Measurements from ENCODE around the gene RMRP.
"Not testable (repeated sequence)": the region's sequence is repeated elsewhere in the genome, so short reads cannot be mapped to it uniquely, and the experiment has no call there.

RMRP gene

DNA sequence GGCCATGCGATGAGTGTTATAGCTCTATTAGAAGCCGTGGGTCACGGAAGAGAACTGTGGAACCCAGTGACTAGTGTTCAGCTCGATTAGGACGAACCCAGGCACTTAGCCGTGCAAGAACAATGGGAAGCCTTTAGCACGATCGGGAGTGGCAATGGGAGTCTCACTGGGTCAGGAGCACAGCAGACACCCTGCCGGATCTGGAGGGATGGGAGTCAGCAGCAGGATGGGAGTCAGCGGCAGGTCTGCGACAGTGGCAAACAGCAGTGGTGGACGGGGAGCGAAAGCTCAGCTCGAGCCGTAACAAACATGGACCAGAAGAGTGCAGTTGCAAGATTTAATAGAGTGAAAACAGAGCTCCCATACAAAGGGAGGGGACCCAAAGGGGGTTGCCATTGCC is 17.4 kb downstream of the RMRP start:
- not testable (repeated sequence) for DNase-seq

DNA sequence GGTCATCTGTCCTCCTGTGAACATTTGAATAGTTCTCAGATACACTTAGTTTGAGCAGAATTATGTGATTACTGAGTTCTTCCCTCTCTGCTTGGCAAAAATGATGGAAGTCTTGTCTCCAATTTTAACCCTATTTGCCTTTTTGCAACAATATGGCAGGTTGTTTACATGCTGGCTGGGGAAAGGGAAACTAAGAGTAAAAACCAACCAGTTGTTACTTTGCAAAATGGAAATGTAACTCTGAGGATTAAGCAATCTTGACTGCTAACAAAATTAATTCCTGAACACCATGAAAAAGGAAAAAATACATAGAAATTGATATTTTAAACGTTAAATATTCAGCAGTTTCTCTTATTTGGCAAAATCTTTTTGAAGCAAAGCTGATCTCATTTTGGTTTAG is 18.2 kb downstream of the RMRP start:
- no peak for DNase-seq

DNA sequence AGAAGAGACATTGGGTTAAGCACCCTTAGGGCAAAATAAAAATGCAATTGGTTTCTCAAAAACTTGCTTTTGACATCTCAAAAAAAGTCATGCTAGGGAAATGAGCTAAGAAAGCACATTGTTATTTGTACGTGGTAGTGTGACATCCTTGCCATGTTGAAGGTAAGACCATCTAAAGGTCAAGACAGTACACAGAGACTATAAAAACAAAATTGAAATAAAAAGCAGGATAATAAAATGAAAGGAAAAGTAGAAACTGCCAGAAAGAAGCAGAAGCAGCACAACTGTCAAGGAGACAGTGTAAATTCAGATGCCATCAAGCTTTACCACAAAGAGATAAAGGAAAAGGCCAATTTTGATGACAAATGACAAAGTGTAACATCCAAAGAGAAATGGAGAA is 18.6 kb downstream of the RMRP start:
- DNase-seq = not testable (repeated sequence)

DNA sequence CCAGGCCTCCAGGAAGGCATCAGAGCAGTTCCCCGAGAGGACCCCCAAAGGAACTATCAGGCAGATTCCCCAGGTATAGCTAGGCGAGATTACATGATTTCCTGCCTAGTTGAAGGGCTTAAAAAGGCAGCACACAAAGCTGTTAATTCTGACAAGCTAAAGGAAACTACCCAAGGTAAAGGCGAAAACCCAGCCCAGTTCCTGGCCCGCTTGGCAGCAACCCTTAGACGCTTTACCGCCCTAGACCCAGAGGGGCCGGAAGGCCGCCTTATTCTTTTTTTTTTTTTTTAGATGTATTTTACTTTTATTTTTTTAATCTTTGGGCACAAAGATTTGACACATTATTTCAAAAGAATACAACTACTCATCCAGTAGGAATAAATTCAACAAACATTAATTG is 19.1 kb downstream of the RMRP start:
- DNase-seq = not testable (repeated sequence)

DNA sequence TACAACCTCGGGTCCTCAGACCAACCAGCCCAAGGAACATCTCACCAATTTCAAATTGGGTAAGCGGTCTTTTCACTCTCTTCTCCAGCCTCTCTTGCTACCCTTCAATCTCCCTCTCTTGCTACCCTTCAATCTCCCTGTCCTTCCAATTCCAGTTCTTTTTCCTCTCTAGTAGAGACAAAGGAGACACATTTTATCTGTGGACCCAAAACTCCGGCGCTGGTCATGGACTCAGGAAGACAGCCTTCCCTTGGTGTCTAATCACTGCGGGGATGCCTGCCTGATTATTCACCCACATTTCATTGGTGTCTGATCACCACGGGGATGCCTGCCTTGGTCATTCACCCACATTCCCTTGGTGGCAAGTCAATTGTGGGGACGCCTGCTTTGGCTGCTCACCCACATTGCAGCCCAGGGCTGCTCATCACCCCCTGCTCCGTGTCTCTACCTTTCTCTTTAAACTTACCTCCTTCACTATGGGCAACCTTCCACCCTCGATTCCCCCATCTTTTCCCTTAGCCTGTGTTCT is 20.3 kb downstream of the RMRP start:
- DNase-seq = not testable (repeated sequence)

DNA sequence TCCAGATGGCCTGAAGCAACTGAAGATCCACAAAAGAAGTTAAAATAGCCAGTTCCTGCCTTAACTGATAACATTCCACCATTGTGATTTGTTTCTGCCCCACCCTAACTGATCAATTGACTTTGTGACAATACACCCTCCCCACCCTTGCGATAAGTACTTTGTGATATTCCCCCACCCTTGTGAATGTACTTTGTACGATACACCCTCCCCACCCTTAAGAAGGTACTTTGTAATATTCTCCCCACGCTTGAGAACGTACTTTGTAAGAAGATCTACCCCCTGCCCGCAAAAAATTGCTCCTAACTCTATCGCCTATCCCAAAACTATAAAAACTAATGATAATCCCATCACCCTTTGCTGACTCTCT is 21.0 kb downstream of the RMRP start:
- not testable (repeated sequence) for DNase-seq

DNA sequence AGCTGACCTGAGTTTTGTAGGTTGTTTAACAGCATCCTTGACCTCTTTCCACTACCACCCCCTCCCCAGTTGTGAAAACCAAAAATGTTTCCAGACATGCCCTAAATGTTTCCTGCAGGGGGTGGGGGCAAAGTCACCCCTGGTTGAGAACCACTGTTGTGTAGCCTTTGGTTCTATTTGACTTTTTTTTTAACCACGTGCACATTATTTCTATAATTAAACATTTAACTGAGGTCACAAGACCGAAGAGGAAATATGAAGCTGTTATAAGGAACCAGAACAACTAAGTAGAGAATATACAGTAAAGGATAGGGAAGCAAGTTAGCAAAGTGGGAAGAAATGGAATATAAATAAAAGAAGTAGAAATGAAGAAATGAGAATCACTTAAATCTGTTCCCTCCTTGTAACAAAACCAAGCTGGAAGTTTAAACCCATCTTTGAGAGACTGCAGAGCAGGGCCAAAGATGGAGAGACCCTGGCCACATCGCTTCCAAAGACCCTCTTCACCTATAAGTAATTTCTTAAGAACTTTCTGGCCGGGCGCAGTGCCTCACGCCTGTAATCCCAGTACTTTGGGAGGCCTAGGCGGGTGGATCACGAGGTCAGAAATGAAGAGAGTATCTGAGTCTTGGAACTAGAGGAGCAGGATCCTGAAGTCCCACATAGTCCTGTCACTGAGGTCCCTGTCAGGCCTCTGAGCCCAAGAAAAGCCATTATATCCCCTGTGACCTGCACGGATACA is 21.5 kb downstream of the RMRP start:
- DNase-seq = no peak

DNA sequence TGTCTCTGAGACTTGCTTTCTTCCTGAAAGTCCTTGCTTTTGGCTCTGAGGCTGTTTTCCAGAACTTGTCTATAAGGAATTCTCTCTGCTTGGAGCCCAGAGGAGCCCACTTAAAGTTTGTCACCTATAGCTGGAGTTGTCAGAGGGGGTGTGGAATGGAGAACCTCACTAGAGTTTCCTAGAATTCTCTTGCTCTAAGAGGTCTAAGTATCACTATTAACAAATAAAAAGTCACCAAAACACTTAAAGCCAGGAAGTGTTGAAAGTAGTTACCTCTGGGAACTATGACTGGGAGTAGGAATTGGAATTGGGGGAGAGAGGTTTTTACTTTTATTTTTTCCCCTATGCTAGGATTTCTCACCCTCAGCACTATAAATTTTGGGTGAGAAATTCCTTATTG is 22.1 kb downstream of the RMRP start:
- DNase-seq = no peak

DNA sequence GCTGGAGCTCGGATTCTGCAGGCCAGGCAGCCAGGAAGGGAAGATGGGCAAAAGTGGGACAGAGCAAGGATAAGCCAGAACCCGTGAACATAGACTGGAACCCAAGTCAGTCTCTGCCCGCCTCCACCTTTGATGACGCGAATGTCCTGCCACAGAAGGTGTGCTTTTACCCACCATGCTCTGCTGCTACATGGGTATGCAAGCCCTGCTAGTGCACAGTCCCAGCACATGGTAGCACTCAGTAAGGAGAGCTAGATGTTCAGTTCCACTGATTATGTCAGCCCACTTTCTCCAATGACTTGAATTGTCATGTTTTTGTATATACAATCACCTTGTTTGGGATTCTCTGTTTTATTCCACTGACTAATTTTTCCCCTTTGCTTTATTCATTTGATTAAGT is 28.2 kb downstream of the RMRP start:
- no peak for DNase-seq

DNA sequence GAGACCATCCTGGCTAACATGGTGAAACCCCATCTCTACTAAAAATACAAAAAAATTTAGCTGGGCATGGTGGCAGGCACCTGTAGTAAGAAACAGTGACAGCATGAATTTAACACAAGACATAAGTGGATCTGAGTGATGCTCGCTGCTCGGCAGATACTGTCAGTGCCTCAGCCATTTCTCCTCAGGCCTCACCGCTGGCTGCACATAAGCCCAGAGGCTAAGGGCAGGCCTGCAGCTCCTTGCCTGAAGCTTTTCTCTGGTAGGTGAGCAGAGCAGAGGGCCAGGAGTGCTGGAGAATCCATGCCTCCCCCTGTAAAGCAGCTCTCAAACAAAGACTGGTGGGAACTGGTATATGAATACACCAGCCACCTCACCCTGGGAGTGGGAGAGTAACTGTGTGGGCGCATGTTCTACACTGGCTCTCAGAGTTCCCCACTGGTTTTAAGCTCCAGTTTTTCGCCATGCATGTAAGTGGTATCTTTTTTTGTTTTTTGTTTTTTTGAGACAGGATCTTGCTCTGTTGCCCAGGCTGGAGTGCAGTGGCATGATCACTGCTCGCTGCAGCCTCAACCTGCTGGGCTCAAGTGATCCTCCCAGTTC is 29.3 kb downstream of the RMRP start:
- DNase-seq = no peak

DNA sequence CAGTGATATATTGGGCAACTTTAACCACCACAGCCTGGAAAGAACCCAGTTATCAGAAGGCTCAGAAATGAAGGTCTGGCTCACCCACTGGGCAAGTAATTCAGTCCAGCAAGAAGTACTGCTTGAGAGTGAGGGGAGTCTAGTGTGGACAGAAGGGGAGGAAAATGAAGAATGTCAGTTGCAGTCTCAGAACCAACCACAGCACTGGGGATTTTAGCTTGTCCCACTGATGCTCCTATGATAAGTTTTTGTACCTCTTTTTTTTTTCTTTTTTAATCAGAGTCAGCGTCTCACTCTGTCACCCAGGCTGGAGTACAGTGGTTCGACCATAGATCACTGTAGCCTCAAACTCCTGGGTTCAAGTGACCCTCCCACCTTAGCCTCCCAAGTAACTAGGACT is 30.2 kb downstream of the RMRP start:
- no peak for DNase-seq

DNA sequence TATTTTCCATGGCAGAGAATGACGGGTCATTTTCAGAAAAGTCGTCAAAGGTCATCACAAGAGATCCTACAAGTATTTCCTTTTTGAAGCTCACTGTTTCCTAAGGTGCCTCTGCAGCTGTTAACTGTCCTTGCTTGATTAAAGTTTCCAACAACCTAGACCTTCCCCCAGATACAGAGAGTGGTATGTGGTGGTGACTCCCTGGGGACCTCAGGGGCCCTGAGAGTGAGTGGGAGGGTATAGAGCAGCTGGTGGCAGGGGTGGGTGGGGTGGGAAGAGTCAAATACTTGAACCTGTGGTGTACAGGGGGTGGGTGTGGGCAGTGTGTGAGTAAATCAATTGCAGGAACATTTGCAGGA is 38.0 kb downstream of the RMRP start:
- no peak for DNase-seq

DNA sequence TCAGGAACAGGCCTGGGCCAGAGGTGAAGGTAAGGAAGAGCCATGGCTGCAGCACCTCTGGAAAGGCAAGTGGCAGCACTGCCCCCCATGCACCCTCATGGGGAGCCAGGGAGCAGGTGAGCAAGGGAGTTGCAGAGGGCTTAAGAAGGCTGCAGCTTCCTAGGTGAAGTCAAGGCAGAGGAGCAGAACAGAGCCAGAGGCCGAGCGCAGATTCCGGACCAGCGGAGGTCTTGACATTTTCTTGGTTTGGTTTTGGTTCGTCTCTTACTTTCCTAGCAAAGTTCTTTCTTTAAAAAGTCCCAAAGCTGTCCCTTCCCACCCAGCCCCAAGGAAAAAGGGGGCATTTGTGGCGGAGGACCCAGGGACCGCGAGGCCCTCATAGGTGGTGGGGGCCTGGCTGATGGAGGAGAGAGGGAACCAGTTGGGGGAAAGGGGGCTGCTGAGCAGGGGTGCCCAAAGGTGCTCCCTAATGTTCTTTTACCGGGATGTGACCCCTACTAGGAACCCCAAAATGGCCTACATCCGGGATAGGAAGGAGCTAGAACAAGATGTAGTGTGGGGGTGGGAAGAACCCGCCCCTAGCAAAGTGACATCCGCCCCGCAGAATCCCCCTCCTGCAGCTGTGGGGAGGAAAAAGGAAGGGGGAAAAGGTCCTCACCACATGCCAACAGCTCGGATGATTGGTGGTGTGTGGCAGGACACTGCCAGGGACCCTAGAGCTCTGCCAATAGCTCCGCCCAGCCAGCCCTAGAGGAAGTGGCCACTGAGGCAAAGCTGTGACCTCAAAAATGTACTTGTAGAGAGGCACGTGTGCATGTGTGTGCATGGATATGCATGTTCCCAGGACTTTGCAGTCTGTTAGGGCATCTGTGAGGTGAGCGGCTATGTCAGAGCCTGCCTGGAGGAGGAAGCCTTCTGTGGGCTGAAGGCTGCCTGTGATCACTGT is 38.7 kb downstream of the RMRP start:
- no peak for DNase-seq

DNA sequence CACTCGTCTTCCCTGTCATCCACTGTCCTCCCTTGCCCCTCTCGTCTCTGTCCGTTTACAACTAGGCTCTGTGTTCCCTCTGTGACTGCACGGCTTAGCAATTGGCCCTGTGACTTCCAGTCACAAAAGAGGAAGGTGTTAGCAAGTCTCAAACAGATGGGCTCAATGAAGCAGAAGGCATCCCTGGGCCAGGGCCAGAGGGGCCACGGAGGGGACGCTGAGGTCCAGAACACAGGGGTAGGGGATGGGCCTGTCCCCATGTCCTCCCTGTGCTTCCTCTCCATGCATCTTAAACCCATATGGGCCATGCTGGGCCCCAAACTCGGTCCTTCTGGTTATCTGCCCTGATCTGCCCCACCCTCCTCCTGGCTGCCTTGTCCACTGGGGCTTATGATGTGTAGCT is 39.5 kb downstream of the RMRP start, which contains the start of gene CD72:
TSS of gene CD72 (minus strand) at position 89 of the 403 bp plus-strand sequence. CDS start 110 bp downstream, outside the sequence.
- DNase-seq = no peak

DNA sequence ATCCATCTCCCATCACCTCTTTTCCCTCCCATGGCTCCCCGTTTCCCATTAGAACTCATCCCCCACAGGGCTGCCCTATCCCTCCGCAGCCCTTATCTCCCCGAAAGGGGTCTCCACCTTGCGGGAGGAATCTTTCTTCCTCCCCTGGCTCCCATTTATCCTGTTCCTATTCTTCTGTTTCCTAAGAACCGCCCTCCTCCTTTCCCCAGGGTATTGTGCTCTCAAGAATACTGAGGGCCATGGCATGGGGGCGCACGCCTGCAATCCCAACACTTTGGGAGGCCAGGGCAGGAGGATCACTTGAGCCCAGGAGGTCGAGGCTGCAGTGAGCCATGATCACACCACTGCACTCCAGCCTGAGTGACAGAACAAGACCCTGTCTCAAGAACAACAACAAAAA is 40.3 kb downstream of the RMRP start:
- DNase-seq = no peak

DNA sequence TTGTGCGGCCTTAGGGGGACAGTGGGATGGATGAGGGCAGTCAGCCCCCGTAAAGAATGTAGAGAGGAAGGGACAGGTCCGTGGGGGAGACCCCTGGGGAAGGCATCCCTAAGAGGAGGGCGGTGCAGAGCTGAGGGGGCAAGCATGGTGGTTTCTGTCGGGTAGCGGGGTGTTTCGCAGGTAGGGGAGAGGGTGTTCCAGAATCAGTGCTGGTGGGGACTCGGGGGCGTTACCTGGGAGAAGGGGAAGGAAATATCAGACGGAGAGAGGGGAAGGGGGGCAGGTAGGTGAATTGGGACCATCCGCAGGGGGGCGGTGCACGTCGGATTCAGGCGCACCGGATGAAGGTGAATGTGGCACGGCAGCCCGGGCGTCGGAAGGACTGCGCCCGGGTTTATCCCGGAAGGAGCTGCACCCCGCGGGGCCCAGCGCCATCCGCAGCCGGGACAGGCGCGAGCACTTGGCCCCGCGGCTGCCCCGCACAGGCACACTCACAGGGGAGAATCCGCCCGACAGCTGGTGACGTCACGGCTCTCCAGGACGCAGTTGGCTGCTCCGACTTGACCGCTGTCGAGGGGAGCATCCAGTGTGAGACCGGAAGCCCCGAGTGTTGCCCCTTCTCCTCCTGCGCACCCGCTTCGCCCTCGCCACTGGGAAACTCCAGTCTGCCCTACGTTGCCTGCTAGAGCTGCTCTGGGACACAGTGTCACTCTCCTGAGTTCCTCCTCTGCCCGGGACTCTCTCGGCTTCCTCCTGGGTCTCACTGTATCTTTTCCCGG is 40.9 kb downstream of the RMRP start:
- DNase-seq = no peak

DNA sequence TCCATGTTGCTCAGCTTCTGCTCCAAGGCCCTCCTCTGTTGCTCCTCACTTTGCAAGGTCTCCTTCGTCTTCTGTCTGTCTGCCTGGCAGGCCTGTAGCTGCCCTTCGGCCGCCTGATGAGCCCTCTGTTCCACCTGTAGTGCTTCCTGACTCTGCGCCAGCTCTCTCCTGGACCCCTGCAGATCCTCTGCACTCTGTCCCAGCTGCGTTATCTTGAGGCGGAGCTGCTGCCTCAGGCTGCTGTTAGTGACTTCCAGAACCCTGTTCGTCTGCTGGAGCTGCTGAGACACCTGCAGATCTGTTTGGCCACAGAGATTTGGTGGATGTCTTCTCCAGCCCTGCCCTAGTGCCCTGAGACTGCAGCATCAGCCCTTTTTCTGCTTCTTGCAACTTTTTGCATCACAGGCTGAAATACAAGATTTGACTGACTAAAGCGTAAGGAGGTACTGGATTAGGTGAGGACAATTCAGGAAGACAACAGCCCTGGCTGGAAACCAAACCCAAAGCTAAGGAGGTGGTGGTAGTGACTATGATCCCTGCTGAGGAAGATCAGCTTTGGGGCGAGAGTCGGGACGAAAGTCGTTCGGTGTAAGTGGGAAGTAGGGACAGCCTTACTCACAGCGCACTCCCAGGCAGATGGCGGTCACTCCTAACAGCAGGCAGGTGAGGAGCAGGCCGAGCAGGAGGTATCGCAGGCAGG is 41.7 kb downstream of the RMRP start:
- no peak for DNase-seq

DNA sequence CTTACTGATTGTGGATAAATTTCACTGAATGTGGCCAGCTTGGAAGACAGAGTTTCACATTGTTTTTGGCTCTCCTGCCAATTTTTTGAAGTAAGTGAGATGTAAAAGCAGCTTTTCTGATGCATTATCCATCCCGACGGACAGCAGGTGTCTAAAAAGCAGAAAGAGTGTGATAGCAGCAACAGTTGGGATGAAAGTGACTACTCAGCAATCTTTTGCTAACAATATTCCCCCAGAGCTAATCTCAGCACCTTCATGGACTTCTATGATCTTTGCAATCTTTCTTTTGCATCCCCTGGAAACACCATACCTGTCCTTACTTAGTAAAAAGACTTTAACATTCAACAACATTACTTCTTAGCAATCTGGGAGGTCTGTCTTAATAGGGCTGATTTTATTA is 45.0 kb downstream of the RMRP start:
- DNase-seq = no peak

DNA sequence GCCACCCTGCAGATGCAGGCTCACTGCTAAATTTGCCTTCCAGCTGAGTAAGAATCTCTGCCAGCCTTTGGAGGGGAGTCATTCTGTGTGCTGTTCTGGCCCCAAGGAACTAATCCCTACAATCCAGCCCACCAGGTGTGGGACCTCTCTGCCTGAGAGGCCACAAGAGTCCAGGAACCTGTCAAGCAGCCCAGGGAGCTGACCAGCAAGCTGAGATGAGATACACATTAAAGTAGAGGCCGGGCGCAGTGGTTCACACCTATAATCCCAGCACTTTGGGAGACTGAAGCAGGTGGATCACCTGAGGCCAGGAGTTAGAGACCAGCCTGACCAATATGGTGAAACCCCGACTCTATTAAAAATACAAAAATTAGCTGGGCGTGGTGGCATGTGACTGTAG is 45.8 kb downstream of the RMRP start:
- DNase-seq = not testable (repeated sequence)

DNA sequence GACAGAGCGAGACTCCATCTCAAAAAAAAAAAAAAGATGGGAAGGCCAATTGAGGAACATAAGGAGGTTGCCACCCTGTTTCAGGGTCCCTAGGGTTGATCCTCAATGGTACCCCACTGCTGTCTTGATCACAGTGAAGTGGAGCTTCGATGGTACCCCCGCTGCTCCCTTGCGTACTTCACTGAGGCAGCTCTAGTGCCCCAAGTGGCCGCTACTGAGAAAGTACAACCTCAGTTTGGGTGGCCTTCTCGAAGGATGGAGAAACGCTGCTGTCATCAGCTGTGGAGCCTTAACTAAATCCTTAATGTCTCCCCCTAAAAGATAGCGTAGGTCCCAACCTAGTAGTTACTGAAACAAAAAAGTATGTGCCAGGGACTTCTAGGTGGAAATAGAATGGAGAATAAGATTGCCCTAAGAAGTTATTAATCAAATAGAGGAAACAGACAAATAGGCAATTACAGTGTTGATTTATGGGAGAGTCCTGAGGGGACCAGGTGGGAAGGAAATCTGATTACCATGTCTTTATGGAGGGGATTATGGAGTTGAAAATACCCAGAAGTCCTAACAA is 46.5 kb downstream of the RMRP start:
- no peak for DNase-seq

DNA sequence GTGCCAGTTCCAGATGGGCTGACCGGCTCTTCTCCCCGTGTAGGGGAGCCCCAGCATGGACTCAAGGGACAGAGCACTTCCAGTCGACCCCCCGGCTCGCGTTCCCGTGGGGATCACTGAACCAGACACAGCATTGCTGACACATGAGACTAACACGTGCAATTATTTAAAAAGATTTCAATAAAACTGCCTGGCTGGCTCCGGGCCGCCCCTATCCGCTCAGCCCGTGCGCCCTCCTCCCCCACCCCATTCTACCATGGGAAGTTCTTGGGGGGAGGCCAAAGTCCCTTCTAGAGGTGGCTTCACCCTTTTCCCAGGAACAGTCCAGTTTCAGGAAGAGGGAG is 48.0 kb downstream of the RMRP start:
- no peak for DNase-seq
